Frontal cortex (tissue), 4 donors: ENCODE results near the gene VPS25. TPM values are rescaled to one million over a fixed set of nuclear protein-coding genes. Genes with fewer than 3 reads are reported as not detected.
A peak's percentile ranks its signal among the peaks of the same experiment; 100 is the strongest.
"Not testable (repeated sequence)": the region's sequence is repeated elsewhere in the genome, so short reads cannot be mapped to it uniquely, and the experiment has no call there.

ENCODE experiments used
- DNase-seq, 2 donors: peaks; one replicate each; pipeline ENCODE4 v3.0.0; 2012; ENCODE audit warnings: low spot score in 2 of 2
- FAIRE-seq: peaks from 2 replicates; lab custom pipeline; 2012; peaks lifted over from hg19 to GRCh38; lab: Jason Lieb, UNC
- total RNA-seq: library from RNA; depleted of rRNA; stranded (reverse); fragments of >200 nt; gene quantifications from one replicate; pipeline ENCODE4 v1.2.3, GENCODE V29; 2014
- donor health status: control.
- donor health status: control.
- donor health status: control.

VPS25 gene
- 26.1 TPM for total RNA-seq

DNA sequence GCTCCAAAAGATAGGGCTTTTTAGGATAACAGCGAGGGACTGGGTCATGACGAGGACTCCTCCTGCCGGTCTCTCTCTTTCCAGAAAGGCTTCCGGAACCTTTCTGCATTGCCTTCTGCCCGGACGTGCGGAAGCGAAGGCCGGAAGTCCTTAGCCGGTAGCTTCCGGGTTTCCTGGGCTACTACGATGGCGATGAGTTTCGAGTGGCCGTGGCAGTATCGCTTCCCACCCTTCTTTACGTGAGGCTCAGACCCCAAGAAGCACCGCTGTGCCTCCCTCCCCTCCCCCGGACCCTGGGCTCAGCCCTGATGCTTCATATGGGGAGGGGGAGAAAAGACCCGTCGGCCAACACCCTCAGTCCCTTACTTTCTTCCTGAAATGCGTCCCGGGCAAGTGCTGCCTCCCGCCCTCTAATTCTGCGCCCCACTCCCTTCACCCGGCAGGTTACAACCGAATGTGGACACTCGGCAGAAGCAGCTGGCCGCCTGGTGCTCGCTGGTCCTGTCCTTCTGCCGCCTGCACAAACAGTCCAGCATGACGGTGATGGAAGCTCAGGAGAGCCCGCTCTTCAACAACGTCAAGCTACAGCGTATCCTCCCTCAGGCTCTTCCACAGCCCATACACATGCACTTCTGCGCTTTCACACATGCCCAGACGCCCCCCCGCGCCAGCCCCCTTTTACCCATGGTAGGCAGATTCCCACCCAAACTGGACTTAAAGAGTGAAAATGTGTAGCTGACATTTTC lies at the start of gene VPS25:
Gene VPS25 (plus strand): TSS at position 160 of the 746 bp plus-strand sequence. CDS start 27 bp downstream, at position 187.
- FAIRE-seq: no peak
- peak; percentile 76 to 87 for DNase-seq

DNA sequence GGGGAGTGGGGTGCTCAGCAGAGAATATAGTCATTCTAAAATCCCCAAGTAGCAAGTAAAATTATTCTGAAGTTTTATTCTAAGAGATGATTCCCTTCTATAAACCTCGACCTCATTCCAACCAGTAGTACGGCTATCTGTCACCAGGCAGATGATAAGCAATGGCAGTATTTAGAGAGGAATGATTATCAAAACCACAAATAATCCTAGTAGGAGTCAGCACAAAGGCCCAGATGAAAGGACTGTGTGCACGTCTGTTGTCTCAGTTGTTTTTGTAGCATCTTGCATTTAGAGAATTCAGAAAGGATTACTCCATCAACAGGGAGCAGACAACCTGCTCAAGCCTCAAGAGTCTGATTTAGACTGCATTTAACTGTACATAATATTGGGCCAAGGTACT lies 49.6 kb upstream of the VPS25 start:
- FAIRE-seq (no peak), DNase-seq (no peak)

DNA sequence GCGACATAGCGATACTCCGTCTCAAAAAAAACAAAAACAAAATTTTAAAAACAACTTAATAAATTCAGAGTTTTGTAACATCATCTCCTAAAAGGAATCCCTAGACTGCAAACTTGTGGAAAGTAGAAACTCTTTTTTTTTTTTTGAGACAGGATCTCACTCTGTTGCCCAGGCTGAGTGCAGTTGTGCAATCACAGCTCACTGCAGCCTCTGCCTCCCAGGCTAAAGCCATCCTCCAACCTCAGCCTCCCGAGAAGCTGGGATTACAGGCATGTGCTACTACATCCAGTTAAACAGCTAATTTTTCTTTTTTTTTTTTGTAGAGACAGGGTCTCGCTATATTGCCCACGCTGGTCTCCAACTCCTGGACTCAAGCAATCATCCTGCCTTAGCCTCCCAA lies 48.1 kb upstream of the VPS25 start:
- no peak for FAIRE-seq
- DNase-seq: no peak

DNA sequence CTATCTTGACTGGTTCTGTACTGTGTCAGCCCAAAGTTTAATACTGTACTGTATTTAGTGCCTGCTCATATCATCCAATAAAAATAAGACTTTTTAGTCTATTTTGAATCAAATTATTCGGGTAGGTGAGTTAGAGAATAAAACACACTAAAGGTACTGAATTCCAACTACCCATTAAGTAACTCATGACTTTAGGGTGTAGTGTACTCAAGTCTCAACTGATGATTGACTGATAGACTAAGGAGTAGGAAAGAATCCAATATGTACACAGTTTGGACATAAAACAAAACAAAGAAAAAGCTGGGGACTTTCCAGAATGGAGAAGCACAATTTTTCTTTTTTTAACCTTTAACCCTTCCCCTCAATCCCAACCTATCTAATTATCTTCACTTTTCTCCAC lies 32.5 kb upstream of the VPS25 start:
- no peak for DNase-seq
- FAIRE-seq: no peak

DNA sequence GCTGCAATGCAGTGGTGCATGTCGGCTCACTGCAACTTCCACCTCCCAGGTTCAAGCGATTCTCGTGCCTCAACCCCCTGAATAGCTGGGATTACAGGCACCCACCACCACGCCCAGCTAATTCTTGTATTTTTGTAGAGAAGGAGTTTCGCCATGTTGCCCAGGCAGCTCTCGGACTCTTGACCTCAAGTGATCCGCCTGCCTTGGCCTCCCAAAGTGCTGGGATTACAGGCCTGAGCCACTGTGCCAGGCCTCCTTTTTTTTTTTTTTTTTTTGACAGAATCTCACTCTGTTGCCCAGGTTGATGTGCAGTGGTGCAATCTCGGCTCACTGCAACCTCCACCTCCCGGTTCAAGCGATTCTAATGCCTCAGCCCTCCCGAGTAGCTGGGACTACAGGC lies 30.3 kb upstream of the VPS25 start:
- FAIRE-seq: not testable (repeated sequence)

DNA sequence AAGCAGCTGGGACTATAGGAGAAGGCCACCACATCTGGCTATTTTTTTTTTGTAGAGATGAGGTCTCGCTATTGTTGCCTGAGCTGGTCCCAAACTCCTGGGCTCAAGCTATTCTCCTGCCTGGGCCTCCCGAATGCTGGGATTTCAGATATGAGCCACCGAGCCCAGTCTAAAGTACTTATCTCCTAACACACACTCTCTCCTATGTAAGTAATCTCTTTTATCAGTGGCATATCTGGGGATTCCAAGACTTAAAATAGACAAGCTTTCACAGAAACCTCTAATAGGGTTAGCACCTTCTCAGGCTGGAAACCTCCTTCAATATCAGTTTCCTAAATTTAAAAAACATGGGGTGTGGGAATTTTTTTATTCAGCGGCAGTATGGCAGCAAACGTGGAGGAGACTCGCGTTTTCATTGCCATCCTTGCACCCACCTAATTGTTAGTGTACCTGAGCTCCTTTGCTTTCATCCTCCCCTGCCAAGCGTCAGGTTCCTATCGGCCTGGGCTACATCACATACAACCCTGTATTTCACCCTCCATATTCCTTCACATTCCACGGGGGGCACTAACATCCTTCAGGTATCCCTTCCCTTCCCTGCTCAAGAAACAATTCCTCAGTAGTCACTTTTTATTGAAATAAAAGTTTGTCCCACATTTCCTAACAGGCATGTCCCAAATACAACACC lies 29.5 kb upstream of the VPS25 start:
- FAIRE-seq: no peak
- DNase-seq: peak in 1 of 2 donors; percentile 32

More for the DNA sequence above, 30.3 kb upstream of the VPS25 start:
- DNase-seq: not testable (repeated sequence)

DNA sequence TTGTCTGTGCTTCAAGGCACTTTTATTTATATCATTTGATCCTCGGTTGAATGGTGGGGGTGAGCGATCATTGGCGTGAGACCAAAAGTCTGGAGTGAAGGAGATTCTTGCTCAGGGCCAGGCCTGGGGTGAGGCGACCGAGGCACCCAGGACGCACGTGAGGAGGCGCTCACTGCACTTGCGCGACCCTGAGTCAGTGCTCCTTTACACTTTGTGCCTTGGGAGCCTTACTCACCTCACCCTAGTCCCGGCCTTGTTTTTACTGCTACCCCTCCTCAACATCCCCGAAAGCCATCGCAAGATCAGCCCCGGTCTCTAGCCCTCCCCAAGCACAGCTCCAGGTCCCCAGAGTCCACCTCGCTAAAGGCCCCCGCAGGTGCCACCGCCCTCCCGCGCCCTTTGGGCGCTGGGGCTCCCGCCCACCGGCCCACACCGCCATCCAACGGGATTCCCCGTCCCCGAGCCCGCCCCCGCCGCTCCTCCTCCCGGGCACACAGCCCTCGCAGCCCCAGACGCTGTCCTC lies 28.9 kb upstream of the VPS25 start:
- peak; percentile 60 to 63 for DNase-seq
- FAIRE-seq: no peak

DNA sequence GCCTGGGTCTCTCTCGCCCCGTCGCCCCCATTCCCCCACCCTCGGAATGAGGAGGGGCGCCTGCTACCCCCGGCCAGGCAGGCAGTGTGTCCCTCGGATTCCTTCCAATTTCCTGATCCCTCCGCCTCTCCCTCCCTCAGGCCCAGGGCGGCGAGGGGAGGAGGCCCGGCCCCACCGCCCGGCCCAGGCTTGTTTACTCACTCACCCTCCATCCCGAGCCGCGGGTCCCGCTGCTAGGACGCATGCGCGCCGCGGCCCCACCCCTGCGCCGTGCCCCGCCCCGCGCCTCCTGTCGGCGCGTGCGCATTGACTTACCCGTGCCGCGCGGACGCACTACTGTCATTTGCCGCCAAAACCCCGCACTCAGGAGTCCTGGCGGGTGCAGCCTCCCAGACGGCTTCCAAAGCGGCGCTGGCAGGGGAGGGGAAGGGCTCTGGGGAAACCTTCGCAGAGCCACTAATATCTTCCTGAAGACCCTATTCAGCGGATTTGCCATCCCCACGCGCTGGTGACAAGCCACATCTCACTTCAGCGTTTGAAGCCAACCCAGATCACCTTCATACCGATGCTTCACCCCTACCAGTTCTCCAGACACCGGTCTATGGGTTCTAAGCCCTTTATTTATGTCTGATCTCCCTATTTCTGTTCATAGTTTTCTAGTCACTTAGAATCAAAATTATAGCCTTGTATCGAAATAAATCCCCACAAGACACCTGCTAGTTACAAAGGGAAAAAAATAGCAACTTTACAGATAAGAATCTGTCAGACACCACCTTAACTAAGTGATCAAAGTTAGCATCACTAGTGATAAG lies 28.2 kb upstream of the VPS25 start, which contains the start of gene EZH1:
Gene EZH1 (minus strand): TSS at position 235 of the 812 bp plus-strand sequence. CDS start 16,099 bp downstream, outside the sequence.
- no peak for FAIRE-seq
- DNase-seq: peak; percentile 97 to 98

DNA sequence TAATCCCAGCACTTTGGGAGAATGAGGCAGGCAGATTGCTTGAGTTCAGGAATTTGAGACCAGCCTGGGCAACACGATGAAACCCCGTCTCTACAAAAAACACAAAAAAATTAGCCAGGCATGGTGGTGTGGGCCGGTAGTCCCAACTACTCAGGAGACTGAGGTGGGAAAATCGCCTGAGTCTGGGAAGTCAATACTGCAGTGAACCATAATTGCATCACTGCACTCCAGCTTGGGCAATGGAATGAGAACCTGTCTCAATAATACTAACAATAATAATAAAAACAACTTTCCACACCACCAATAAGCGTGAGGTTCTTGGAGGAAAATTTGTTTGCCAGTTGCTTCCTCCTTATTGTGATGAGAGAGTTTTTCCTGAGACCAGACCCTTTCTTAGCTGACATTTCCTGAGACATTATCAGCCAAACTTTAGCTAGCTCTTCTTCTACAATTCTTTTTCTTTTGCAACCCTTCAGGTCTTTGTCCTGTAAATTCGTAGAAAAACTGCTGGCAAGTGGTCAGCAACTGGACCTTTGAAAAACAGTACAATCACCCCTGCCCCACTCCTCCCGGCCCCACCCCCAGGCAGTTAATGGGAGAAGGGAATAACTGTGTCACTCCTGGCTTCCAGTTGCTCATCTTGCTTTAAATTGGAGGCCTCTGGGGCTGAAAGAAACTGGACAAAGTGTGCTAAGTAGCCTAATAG lies 24.9 kb upstream of the VPS25 start:
- no peak for DNase-seq
- no peak for FAIRE-seq

DNA sequence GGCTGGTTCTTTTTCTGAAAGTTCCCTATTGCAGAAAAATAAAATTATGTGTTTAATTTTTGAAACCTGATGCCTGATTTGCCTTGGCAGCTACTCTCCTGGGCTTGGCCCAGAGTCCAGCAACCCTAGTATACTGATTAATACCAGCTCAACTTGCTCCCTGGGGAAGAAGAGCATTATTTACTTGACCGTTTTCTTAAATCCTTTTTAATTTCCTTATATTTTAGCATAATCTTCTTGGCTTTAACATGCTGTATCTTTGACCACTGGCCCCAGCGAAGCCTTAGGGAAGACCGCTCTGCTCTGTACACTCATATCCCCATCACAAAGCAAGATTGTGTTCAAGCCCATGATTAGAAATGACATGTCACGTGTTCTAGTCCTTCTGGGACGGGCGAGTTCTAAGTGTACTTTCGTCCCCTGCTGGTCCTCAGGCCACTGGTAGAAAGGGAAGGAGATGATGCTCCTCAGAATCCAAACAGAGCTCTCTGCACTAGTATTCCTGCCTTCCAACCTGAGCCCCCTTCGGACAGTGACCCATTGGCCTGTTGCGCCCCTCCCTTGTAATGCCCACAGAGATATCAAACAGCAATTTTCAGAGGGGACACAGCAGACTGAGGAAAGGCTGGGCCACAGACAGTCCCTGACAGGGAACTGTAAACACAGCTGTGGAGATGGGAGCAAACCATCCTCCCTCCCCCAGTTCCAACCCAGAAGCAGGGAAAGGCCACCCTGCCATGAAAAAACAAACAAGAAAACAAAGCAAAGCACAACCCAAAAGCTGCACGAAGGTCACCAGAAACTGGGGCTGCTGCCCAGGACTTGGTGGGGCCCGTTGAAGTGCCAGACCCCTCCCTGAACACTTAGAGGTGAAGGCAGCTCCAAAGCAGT lies 24.1 kb upstream of the VPS25 start:
- DNase-seq (no peak), FAIRE-seq (no peak)

DNA sequence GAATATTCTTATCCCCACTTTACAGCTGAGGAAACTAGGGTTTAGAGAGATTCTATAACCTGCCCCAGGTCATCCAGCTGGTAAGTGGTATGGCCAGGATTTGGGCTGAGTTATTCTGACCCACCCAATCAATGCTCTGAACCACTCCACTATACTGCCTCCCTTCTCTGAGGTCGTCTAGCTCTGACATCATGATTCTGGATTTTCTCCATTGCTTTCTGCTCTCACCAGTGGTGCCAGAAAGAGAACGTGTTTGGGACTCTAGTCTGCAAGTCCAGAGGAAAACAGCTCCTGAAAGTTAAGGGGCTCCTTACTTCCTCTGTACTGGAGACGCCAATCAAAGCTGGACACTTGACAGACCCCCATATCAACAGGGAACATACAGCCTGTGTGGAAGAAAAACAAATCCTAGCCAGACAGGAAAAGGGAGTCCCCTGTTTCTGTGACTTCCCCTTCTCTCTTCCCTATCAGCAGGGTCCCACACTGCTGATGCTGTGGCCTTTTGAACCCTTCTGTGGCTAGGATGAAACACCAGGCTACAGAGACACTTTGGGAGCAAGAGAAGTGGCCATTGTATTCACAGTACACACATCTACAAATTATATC lies 22.4 kb upstream of the VPS25 start:
- no peak for DNase-seq
- FAIRE-seq: no peak

DNA sequence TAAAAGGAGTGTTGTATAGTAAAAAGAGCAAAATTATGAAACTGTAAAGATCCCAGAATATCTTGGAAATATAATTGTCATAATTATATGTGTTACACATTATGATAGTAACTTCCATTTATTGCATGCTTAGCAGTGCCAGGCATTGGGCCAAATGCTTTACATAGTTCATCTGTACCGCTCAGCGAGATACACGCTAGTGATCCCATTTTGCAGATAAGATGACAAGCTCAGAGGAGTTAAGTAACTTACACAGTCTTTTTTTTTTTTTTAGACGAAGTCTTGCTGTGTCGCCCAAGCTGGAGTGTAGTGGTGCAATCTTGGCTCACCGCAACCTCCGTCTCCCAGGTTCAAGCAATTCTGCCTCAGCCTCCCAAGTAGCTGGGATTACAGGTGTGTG lies 21.6 kb upstream of the VPS25 start:
- DNase-seq (no peak), FAIRE-seq (no peak)

DNA sequence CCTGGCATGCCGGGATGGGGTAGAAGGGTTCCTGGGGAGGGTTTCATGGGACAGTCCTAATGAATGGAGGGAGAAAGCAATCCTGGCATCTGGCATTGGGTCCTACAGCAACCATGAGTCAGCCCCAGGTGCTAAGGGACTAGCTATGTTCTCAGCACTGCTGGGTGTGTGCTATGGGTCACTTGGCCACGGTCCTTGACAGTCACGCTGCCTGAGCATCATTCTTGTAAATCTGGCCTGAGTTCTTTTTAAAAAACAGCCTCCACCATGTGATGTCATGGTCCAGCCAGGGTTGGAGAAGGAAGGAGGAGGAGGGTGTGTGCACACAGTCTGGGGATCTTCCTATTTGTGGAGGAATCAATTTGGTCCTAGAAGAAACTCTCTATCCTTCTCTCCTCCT lies 18.5 kb upstream of the VPS25 start:
- FAIRE-seq: no peak

DNA sequence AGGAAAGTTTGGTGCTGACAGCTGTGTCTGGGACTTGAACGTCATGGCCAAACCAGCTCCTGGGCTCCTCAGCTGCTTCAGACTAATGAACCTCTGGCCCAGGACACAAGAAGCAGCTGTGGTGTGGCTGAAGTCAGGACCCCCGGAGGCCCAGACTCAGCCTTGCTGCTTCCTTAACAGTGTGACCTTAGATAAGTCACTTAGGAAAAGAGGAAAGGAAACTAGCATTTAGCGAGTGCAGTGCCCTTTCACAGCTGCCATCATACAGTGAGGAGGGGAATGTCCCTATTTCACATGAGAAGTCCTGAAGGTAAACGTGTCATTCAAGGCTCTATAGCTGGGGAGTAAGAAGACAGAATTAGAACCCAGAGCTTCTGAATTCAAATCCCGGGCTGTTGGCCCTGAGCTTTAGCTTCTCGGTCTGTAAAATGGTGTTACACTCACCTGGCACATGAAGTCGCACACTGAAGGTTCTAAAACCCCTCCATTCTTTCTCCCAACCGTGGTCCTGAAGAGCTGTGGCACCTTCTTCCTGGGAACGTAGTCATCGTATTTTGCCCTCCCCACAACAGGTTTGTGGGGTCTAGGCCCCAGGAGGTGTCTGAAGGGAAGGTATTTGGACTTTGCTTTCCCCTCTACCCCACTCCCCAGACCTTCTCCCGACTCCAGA lies 13.1 kb upstream of the VPS25 start:
- no peak for FAIRE-seq

More for the DNA sequence above, 18.5 kb upstream of the VPS25 start:
- no peak for DNase-seq

DNA sequence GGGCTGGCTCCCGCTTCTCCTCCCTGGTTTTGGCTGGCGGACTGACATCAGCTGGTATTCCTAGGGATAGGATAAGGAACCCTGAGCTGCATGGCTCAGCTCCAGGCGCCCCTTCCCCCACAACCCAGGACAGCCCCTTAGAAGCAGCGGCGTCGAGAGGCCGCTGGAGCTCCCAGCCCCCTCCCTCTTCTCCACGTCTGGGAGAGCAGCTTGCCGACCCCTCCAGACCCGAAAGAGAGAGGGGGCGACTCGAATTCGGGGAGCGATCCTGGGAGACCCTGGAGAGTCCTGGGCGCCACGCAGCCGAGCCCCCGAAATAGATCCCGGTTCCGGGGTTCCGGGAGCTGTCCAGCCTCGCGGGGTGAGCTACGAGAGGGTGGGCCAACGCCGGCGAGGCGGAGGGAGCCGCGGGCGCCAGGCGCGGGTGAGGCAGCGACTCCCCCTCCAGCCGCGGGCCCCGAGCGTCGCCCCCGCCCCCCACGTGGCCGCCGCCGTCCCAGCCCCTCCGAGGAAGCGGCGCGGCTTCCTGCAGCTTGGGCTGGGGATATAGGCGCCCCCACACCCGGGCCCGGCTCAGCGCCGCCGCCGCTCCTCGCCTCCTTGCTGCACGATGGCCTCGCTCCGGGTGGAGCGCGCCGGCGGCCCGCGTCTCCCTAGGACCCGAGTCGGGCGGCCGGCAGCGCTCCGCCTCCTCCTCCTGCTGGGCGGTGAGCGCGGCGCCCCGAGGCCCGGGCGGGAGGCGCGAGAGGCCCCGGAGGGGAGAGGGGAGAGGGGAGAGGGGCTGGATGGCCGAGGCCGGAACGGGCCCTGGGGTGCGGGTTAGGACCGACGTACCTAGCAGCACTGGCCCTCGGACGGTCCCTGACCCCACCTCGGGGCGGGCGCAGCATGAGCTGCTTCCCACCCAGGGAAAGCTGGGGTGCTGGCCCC lies 12.3 kb upstream of the VPS25 start, which contains the start of gene RAMP2:
Gene RAMP2 (plus strand): TSS at position 576 of the 930 bp plus-strand sequence. CDS start 35 bp downstream, at position 611.
- FAIRE-seq: no peak

More for the DNA sequence above, 13.1 kb upstream of the VPS25 start:
- no peak for DNase-seq

DNA sequence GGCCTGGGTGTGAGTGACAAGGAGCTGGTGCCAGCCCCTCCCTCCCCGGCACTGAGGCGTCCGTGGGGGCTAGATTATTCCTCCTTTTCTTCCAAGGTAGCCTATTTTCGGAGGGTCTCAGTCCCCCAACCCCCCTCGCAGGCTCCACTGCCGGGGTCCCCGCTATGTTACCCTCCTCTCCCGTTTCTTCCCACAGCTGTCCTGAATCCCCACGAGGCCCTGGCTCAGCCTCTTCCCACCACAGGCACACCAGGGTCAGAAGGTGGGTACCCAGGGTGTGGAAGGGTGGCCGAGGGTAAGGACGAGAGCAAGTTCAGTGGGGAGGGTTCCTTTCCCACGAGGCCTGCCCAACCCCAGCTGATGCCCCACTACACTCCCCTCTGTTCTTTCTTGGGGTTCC lies 11.6 kb upstream of the VPS25 start:
- FAIRE-seq (no peak), DNase-seq (no peak)

More for the DNA sequence above, 12.3 kb upstream of the VPS25 start, which contains the start of gene RAMP2:
- DNase-seq: peak in 1 of 2 donors; percentile 52
